ENCODE measurements around the gene LDB1. TPM values are rescaled to one million over a fixed set of nuclear protein-coding genes. Genes with fewer than 3 reads are reported as not detected.
A peak's percentile ranks its signal among the peaks of the same experiment; 100 is the strongest.

Gene LDB1
- 18.9 and 20.6 TPM in 2 replicates for total RNA-seq (2014; rRNA removed; shearing (Covaris generic))

DNA sequence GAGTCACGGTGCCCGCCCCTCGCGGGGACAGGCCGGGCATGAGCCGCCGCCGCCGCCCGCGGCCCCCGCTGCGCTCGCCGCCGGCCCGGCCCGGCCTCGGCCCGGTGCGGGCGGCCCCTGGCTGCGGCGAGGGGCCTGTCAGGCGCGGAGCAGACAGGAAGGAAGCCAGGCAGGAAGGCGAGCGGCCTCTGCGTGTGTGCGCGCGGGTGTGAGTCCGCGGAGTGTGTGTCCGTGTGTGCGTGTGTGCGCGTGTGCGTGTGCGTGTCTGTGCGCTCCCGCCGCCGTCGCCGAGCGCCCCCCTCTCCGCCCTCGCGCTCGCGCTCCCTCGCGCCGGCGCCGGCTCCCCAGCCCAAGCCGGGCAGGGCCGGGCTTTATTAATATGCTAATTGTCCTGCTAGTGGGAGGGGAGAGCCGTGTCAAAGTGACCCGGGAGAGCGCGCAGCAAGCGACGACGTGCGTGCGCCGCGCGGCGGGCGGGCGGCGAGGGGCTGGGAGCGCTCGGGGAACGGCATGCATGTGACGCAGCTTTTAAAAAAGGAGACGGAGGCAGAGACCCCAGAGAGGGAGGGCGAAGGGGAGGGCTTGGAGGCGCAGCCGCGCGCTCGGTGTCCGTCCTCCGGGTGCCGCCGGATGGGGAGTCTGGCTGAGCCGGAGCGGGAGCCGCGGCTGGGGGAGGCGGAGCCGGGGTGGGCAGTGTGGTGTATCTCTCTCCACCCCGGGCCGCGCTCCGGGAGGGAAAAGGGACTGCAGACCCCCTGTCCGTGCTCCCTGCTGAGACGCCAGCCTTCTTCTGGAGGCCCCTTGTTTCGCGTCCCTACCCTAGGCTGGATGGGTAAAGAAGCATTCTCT lies at the start of gene LDB1:
LDB1 (minus strand) TSS at position 227 of the 849 bp plus-strand sequence. CDS start 258 bp downstream, outside the sequence.
- DNase-seq (ENCODE audit: low read depth): peak; percentile 70

DNA sequence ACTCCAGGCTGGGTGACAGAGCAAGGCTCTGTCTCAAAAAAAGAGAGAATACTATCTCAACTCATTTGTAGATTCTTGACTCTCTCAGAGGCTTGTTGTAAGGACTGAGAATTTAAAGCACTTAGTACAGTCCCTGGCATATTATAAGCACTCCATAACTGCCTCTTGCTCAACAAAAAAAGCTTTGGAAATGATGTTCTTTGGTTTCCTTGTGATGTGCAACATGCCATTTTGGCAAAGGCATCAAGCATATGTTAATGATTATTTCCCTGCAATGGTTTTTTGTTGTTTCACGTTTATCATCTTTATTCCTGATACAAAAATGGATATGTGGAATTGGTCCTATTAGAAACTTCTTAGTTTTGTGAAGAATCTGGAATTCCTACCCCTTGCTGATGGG lies 47.7 kb upstream of the LDB1 start:
- DNase-seq (ENCODE audit: low read depth): no peak

DNA sequence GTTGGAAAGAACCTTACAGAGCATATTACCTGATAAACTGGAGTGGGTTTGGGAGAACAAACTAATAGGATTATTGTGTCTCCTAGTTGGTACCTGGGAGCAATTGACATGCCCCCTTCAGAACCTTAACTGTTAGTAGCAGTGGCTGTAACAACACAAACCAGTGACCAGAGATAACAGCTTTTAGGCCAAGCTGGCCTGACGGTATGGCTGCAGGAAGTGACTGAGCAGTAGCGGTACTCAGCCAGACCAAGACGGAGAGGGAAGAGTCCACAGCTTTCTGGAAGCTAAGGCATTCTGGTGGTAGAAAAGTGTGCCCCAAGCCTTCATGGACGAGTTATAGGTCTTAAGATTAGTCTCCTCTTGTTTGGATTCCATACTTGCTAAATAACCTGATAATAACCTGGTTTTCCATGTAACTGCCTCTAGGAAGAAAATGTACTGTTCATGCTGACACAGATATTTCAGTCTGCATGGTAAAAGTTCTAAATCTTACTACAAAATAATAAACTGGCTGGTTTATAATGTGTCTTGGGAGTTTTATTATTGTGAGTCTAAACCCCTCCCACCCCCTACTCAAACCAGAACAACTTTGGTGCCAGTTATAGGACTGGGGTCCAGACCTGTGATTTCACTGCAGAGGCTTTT lies 43.3 kb upstream of the LDB1 start:
- DNase-seq (ENCODE audit: low read depth): no peak

DNA sequence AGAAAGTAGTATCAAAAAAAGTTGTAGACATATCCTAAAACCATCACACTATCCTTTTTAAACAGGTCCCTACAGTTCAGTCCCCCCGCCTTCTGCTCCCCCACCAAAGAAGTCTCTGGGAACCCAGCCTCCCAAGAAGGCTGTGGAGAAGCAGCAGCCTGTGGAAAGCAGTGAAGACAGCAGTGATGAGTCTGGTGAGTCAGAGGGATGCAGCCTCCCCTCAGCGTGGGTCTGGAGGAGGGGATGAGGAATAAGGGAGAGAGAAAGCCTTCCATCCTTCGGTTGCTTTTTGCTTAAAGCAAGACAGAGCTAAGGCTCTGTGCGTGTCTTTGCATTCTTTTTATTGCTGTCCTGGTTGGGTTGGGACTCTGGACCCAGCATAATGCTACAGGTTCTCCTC lies 39.7 kb upstream of the LDB1 start:
- no peak for DNase-seq (ENCODE audit: low read depth)

- DNase-seq (ENCODE audit: low read depth): no peak
Measured at GRCh38 chr10:102159051-102159597, 39.0 kb upstream of the LDB1 start.

GRCh38 chr10:102157224-102157623 lies 37.1 kb upstream of the LDB1 start:
- no peak for DNase-seq (ENCODE audit: low read depth)

GRCh38 chr10:102154466-102155116 lies 34.4 kb upstream of the LDB1 start:
- no peak for DNase-seq (ENCODE audit: low read depth)

GRCh38 chr10:102153093-102153620 lies 33.0 kb upstream of the LDB1 start:
- DNase-seq (ENCODE audit: low read depth): no peak

DNA sequence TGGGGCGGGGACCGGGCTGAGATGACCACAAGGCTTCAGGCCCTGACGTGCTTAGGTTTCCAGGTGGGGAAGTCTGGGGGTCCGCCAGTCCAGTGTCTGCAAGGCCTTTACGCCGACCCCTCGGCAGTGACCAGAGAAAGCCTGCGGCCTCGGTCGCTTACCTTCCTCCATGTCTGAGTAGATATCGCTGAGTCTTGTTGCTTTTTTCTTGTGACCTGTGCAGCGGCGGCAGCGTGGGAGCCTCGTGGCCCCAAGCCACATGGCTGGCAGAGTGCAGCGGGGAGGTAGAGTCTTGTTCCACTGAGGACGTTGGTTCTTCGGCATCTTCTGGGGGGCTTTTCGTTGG lies 32.4 kb upstream of the LDB1 start:
- DNase-seq (ENCODE audit: low read depth): peak; percentile 31

DNA sequence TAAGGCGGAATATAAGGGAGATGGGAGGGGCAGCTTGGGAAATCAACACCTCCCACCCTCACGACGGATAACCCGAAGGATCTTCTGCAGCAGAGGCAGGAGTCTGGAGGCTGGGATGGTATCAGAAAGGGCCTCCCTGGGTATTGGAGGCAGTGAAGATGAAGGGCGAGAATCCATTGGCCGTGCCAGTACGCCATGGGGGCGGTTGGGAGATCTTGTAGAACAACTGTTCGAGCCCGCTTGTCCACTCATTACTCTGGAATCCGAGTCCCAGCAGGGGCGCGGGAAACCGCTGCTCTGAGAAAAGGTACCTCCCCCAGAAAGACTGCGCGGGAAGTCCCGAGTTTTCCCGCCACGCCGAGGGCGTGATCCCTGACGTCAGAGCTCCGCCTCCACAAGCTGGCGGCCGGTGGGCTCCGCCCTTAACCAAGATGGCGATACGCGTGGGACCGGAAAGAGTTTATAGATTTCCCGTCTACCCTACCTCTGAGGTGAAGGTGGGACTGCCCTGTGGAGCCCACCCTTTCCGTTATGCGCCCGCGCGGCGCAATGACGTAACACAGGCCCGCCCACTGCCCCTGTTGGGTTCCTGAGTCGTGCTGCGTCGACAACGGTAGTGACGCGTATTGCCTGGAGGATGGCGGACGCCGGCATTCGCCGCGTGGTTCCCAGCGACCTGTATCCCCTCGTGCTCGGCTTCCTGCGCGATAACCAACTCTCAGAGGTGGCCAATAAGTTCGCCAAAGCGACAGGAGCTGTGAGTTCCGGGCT lies 31.8 kb upstream of the LDB1 start, which contains the start of gene NOLC1:
NOLC1 (plus strand) TSS at position 616 of the 771 bp plus-strand sequence; CDS start at position 638, 22 bp downstream.
- peak; percentile 98 for DNase-seq (ENCODE audit: low read depth)

GRCh38 chr10:102150970-102151773 lies 31.0 kb upstream of the LDB1 start:
- peak; percentile 53 for DNase-seq (ENCODE audit: low read depth)

DNA sequence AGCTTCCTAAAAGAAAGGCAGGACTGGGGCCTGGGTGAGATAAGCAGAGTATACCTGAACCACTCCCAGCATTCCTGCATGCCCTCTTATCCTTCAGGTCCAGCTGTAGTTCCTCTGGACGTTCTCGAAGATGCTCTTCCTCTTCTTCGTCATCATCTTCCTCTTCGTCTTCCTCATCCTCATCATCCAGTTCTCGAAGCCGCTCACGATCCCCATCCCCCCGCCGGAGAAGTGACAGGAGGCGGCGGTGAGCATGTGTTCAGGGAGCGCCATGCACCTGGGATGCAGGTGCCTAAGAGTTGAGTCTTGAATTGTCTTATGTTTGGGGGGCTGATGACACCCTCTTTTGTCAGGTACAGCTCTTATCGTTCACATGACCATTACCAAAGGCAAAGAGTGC lies 28.1 kb upstream of the LDB1 start:
- no peak for DNase-seq (ENCODE audit: low read depth)

- DNase-seq (ENCODE audit: low read depth): no peak
Measured at GRCh38 chr10:102147561-102147960, 27.4 kb upstream of the LDB1 start.

- no peak for DNase-seq (ENCODE audit: low read depth)
Measured at GRCh38 chr10:102146971-102147428, 26.8 kb upstream of the LDB1 start.

- DNase-seq (ENCODE audit: low read depth): no peak
Measured at GRCh38 chr10:102141583-102142107, 21.5 kb upstream of the LDB1 start.

GRCh38 chr10:102140913-102141540 lies 20.9 kb upstream of the LDB1 start:
- DNase-seq (ENCODE audit: low read depth): no peak

DNA sequence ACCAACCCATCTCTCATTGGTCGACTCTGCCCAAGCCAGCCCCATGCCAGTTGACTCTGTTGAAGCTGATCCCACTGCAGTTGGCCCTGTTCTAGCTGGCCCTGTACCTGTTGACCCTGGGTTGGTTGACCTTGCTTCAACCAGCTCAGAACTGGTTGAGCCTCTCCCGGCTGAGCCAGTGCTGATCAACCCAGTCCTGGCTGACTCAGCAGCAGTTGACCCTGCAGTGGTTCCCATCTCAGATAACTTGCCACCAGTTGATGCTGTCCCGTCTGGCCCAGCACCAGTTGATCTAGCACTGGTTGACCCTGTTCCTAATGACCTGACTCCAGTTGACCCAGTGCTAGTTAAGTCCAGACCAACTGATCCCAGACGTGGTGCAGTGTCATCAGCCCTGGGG lies 20.1 kb upstream of the LDB1 start:
- DNase-seq (ENCODE audit: low read depth): no peak

DNA sequence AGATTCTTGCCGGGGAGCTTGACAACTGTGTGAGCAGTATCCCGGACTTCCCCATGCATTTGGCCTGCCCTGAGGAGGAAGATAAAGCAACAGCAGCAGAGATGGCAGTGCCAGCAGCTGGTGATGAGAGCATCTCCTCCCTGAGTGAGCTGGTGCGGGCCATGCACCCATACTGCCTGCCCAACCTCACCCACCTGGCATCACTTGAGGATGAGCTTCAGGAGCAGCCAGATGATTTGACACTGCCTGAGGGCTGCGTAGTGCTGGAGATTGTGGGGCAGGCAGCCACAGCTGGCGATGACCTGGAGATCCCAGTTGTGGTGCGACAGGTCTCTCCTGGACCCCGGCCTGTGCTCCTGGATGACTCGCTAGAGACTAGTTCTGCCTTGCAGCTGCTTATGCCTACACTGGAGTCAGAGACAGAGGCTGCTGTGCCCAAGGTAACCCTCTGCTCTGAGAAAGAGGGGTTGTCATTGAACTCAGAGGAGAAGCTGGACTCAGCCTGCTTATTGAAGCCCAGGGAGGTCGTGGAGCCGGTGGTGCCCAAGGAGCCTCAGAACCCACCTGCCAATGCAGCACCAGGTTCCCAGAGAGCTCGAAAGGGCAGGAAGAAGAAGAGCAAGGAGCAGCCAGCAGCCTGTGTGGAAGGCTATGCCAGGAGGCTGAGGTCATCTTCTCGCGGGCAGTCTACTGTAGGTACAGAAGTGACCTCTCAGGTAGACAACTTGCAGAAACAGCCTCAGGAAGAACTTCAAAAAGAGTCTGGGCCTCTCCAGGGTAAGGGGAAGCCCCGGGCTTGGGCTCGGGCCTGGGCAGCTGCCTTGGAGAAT lies 19.3 kb upstream of the LDB1 start:
- no peak for DNase-seq (ENCODE audit: low read depth)
